GM18867 (cell line): ENCODE data around the gene RNU6-9.
A peak's percentile ranks its signal among the peaks of the same experiment; 100 is the strongest.
"Not testable (repeated sequence)": the region's sequence is repeated elsewhere in the genome, so short reads cannot be mapped to it uniquely, and the experiment has no call there.

ENCODE experiments used
- ATAC-seq: cut with Tn5 transposase; IDR thresholded peaks from one replicate; pipeline ENCODE4 v1.9.1; 2021; ENCODE audit warnings: mild to moderate bottlenecking, moderate library complexity; ENCODE audit not compliant: unreplicated experiment

The RNU6-9 gene

DNA sequence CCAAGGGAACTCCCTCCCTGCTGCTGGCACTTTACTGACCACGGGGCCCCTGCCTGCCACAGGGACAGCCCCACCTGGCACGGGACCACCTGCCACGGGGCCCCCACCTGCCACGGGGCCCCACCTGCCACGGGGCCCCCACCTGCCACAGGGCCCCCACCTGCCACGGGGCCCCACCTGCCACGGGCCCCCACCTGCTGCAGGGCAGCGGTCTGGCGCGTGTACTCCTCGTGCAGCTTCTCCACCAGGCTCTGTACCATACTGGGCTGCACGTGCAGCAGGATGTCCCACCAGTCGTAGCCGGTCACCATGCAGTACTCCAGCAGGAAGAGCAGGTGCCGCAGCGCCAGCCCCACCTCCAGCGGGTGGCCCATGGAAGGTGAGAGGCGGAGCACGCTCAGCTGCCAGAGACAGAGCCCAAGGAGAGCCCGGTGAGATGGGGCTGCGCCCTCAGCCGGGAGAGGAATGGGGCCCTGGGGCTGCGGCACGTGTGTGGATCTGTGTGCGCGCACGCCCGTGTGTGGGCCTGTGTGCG lies 16.4 kb upstream of the RNU6-9 start:
- ATAC-seq: no peak

DNA sequence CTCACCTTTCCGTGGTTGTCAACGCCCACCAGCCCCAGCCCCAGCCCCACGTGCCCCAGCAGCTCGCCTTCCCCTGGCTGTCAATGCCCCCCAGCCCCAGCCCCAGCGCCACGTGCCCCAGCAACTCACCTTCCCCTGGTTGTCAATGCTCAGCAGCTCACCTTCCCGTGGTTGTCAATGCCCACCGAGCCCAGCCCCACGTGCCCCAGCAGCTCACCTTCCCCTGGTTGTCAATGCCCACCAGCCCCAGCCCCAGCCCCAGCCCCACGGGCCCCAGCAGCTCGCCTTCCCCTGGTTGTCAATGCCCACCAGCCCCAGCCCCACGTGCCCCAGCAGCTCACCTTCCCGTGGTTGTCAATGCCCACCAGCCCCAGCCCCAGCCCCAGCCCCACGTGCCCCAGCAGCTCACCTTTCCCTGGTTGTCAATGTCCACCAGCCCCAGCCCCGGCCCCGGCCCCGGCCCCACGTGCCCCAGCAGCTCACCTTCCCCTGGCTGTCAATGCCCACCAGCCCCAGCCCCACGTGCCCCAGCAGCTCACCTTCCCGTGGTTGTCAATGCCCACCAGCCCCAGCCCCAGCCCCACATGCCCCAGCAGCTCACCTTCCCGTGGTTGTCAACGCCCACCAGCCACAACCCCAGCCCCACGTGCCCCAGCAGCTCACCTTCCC lies 15.2 kb upstream of the RNU6-9 start:
- ATAC-seq: not testable (repeated sequence)

DNA sequence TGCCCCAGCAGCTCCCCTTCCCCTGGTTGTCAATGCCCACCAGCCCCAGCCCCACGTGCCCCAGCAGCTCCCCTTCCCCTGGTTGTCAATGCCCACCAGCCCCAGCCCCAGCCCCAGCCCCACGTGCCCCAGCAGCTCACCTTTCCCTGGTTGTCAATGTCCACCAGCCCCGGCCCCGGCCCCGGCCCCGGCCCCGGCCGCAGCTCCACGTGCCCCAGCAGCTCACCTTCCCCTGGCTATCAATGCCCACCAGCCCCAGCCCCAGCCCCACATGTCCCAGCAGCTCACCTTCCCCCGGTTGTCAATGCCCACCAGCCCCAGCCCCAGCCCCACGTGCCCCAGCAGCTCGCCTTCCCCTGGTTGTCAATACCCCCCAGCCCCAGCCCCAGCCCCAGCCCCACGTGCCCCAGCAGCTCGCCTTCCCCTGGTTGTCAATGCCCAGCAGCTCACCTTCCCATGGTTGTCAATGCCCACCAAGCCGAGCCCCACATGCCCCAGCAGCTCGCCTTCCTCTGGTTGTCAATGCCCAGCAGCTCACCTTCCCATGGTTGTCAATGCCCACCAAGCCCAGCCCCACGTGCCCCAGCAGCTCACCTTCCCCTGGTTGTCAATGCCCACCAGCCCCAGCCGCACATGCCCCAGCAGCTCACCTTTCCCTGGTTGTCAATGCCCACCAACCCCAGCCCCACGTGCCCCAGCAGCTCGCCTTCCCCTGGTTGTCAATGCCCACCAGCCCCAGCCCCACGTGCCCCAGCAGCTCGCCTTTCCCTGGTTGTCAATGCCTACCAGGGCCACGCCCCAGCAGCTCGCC lies 14.3 kb upstream of the RNU6-9 start:
- not testable (repeated sequence) for ATAC-seq

DNA sequence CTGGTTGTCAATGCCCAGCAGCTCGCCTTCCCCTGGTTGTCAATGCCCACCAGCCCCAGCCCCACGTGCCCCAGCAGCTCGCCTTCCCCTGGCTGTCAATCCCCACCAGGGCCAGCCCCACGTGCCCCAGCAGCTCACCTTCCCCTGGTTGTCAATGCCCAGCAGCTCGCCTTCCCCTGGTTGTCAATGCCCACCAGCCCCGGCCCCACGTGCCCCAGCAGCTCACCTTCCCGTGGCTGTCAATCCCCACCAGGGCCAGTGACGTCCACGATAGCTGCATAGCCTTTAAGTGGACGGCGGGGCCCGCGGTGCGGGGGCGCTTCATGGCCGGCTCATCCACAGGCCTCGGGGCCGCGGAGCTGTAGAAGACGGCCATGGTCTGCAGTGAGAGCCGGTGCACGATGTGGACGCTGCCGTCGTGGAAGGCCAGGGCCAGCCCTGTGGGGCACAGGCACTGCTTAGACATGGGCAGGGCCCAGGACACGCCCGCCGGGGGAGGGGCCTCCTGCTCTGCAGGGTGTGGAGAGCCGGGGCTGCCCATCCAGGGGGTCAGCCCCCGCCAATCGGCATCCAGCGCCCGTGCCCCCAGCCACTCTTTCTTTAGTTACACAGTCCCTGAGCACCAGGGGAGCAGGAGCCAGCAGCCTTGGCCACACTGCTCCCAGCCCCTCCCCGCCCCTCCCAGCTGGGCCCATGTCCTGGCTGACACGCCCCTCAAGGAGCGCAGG lies 13.4 kb upstream of the RNU6-9 start:
- ATAC-seq: no peak

DNA sequence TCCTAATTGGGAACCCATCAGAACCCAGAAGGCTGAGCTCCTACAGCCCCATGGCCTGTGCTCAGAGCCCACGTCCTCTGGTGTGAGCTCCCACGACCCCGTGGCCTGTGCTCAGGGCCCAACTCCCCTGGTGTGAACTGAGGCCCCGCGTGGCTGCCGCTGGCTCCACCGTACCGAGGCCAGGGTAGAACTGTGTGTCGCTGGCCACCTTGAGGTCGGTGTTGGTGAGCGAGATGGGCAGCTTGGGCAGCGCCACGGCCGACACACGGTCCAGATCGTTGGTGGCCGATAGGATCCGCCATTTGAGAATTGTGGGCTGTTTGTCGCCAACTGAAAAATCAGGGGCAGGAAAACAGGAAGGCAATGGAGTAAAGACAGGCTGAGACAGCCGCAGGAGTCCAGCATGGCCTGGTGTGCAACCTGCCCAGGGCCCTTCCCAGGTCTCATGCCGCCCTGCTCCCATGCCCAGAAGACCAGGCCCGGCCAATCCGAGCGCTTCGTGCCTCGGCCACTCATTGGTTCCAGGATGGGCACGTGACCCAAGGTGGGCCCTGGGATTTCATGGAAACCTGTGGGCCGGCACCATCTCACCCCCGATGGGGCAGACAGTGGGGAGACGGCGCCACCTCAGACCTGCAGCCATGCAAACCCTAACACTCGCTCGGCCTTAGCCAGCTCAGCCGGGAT lies 11.8 kb upstream of the RNU6-9 start:
- ATAC-seq: no peak

DNA sequence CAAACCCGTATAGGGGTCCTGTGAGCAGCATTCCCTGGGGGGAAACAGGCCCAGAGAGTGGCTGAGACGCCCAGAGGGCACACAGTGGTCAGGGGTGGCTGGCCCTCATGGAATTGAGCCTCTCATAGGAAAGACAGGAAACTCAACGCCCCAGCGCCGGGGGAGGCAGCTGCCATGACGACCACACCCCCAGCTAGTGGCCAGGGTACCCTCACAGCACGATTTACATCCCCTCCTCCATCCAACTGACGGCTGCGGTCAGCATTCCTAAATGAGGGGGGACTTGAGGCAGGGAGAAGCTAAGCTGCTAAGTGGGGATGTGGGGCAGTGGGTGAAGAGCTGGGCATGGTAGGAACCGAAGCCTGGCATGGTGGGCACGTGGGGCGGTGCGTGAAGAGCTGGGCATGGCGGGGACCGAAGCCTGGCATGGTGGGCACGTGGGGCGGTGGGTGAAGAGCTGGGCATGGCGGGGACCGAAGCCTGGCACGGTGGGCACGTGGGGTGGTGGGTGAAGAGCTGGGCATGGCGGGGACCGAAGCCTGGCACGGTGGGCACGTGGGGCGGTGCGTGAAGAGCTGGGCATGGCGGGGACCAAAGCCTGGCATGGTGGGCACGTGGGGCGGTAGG lies 10.3 kb upstream of the RNU6-9 start:
- no peak for ATAC-seq

DNA sequence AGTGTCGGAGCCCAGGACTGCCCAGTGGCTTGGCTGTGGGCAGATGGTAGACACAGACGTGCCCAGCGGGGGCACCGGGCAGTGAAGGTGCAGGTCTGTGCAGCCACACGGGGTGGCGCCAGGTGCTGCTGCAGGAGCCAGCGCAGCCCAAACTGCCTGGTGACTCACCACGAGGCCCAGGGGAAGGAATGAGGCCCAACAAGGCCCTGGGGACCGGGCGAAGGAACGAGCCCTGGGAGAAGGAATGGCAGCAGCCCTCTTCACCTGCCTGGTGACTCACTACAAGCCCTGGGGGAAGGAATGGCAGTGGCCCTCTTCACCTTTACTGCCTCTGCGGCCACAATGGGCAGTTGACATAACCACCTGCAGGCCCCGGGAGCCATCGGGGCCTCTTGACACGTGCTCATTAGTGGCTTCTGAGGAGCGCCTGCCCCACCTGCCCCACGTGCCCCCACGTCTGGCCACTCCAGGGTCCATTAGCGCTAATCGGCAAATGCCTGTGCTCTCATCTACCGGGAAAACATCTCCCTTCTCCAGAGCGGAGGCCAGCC lies 9.5 kb upstream of the RNU6-9 start:
- no peak for ATAC-seq

DNA sequence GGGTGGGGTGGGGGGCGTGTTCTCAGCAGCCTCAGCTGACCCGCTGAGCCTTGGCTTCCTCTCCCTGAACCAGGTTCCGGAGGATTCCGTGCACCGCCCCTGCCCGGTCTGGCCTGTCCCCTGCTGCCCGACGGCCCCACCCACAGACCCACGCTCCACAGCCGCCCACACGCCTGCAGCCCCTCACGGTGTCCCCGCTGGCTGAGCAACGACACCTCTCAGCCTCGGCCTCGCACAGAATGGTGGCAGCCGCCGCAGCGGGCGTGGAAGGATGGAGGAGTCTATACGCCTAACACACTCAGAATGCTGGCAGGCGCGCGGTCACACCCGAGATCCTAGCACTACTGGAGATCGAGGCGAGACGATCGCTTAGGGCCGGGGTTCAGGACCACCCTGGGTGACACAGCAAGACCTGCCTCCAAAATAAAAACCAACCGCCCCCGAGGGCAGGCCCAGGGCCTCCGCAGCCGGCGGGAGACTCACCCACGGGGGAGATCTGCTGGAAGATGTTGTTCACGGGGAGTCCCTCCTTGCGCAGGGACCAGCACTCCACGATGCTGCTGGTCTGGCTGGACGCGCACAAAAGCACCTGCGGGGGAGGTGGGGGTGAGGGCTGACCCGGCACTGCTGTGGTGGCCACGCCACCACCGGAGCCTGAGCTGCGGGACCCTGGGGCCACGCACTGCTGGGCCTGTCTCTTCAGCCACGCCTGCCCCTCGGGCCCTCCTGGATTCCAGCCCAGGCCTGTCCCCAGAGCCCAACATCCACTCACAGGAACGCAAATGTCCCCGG lies 8.7 kb upstream of the RNU6-9 start:
- no peak for ATAC-seq

DNA sequence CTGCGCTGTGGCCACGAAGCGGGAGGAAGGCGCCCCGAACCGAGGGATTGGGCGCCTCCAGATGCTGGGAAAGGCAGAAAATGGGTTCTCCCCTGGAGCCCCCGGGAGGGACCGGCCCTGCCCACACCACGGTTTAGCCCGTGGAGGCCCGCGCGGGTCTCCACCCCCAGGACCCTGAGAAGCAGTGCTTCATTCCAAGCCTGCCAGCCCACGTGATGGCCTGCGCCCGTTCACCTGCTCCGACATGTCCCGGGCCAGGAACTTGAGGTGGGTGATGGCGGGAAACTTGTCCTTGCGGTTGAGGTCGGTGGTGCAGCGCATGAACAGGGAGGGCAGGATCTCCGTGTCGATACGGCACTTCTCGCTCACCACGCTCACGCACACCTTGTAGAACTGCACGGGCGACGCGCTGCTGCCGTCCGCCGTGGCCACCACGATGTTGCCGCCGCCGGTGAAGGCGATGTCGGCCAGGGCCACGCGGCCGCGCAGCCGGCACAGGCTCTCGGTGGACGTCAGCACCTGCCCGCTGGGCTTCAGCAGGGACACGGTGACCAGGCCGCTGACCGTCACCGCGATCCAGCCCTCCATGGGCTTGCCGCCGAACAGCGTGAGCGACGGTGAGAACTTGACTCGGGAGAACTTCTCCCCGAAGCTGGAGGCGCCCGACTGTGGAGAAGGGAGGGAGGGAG lies 7.6 kb upstream of the RNU6-9 start:
- no peak for ATAC-seq

DNA sequence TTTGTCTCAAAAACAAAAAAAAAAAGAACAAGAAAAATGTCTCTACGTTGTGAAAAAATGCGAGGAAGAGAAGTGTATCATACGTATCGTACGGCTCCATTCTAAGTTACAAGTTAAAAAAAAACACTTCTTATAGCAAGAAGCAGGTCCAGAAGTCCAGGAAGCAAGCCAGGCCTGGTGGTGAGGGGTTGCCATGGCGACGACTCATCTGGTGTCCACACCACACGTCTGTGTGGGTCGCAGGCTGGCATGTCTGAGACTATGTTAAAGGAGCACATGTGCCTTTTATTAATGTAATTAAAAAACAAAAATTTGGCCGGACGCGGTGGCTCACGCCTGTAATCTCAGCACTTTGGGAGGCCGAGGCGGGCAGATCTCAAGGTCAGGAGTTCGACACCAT lies 6.2 kb upstream of the RNU6-9 start:
- no peak for ATAC-seq

DNA sequence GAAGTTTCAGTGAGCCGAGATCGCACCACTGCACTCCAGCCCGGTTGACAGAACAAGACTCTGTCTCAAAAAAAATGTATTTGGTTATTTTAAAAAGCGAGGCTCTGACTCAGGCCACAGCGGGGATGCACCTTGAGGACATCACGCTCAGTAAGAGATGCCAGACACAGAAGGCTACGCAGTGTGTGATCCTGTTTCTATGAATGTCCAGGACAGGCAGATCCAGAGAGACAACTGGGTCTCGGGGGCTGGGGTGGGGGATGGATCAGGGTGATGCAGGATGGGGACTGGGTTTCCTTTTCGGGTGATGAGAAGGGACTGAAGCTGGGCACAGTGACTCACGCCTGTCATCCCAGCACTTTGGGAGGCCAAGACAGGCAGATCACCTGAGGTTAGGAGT lies 5.7 kb upstream of the RNU6-9 start:
- ATAC-seq: no peak

DNA sequence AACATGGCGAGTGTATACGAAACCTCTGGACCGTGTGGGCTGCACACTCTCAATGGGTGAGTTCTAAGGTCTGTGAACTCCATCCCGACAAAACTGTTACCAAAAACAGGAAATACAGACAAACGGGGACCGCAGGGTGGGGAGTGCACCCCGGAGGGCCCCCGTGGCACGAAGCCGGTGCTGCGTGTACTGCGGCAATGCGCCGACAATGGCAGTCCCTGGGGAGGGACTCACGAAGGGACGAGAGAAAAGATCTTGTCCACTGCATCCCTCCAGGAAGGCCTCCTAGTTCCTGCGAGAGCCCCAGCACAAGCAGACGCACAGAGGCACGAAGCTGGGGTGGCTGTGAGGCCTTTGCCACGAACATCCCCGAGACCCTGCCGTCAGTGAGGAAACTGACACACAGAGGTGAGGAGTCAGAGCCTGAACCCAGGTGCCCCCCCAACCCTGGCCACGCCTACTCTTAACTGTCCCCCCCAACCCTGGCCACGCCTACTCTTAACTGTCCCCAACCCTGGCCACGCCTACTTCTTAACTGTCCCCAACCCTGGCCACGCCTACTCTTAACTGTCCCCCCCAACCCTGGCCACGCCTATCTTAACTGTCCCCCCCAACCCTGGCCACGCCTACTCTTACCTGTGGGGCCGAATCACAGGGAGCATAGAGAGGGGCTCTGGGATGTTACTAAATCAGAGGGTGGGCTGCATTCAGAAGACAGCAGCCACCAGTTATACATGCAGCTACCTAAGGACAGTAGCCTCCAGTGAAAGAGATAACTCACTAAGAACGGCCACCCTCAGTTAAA lies 4.5 kb upstream of the RNU6-9 start:
- ATAC-seq: no peak

DNA sequence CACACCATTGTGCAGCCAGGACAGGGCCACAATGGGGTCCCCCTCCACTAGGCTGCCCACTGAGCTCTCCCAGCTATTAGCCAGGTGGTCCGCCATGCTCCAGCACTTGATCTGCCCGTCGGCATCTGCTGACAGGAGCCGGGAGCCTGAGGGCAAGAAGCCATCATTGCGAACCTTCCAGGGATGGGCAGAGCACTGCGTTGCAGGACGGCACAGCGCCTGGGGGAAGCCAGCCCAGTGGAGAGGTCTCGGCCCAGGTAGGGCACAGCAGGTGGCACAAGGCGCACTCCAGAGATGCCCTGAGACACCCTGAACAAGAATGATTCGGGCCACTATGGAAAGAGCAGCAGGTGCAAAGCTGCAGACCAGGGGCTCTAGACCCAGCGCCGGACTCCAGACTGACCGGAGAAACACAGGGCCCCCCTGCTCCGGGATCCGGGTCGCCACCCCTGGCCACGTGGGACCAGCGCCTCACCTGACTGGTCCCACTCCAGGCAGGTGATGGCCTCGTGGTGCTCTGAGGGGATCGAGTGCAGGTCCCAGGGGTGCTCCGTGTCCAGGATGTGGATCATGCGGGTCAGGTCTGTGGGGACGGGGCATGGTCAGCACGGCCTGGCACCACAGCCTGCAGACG lies 3.5 kb upstream of the RNU6-9 start:
- ATAC-seq: no peak

DNA sequence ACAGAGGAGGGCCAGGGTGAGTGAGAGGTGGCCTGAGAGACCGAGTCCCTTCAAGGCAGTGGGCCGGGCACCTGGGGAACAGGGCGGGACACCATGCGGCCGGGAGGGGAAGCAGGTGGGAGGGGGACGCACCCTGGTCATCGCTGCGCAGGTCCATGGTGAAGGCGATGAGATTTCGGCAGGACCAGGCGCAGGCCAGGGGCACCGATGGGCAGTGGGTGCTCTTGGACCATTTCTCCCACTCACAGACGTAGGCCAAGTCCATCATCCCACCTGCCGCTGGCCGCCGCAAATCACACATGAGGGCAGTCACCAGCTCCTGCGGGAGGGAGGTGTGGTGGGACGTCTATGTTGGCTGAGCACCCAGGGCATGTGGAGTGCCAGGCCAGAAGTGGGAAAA lies 2.5 kb upstream of the RNU6-9 start:
- no peak for ATAC-seq

DNA sequence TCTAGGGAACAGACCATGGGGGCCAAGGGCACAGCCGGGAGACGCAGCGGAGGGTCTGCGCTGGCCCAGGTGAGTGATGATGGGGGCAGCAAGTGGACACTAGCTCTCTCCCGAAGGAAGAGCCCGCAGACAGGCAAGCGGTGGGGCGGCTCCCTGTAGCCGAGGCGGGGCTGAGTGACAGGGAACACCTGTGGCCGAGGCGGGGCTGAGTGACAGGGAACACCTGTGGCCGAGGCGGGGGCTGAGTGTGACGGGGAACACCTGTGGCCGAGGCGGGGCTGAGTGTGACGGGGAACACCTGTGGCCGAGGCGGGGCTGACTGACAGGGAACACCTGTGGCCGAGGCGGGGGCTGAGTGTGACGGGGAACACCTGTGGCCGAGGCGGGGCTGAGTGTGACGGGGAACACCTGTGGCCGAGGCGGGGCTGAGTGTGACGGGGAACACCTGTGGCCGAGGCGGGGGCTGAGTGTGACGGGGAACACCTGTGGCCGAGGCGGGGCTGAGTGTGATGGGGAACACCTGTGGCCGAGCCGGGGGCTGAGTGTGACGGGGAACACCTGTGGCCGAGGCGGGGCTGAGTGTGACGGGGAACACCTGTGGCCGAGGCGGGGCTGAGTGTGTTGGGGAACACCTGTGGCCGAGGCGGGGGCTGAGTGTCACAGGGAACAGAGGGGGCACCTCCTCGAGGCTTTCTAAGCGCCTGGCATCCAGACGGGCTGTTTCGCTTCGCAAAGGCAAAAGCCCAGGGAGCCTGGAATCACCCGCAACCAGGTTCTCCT lies 1.7 kb upstream of the RNU6-9 start:
- not testable (repeated sequence) for ATAC-seq

DNA sequence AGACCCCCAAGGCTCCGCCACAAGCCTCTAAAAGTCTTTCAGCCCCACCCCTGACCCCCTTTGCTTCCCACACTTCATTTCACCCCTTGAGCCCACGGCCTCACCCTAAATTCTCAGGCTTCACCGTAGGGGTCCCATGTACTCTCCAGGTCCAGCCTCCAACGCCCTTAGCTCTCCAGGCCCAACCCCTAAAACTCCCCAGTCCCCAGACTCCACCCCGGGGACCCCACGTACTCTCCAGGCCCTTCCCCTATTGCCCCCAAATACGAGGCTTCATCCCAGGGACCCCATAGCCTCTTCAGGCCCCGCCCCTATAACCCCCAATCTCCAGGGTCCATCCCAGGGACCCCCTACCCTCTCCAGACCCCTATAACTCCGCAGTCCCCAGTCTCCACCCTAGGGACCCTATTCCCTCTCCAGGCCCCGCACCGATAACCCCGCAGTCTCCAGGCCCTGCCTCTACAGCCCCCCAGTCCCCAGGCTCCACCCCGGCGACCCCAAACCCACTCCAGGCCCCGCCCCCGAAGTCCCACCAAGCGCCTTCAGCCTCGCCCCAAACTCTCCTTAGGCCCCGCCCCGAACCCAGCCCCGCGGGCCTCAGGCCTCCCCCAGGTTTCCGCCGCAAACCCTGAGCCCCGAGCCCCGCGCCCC lies 916 bp upstream of the RNU6-9 start:
- peak; percentile 31 for ATAC-seq
